HG03097 (cell line): ENCODE results near the gene ITIH5.
"Not testable (repeated sequence)": the region's sequence is repeated elsewhere in the genome, so short reads cannot be mapped to it uniquely, and the experiment has no call there.

Experiments used
- ATAC-seq: cut with Tn5 transposase; IDR thresholded peaks from one replicate; pipeline ENCODE4 v1.9.1; 2021; ENCODE audit not compliant: unreplicated experiment, low FRiP score

The ITIH5 gene

GRCh38 chr10:7689591-7689990 lies 22.8 kb upstream of the ITIH5 start:
- no peak for ATAC-seq

DNA sequence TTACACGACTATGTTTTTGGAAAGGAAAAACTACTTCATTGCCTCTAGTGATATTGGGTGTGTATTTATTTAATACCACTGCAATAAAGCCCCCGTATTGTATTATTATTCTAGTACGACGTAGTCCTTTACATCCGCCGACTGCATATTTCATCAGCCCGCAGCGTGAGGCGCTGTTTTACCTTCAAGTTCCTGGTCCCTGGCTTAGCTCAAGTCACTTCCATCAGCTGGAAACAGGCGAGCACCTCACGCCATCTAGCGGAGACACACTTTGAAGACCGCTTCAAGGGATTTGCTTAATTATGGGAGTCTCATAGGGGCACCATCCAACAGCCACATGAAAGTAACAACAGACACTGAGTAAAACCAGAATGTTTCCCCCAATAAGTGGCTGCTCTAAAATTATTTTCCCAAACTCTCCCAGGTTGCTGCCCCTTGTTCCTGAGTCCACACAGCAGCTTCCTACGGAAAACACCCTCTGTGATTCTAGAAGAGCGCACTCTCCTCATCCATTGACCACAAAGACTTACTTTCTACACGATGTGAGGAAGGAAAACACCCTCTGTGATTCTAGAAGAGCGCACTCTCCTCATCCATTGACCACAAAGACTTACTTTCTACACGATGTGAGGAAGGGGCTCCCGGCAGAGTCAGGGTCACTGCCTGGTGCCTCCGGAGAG lies 20.6 kb upstream of the ITIH5 start:
- peak; percentile 88 for ATAC-seq

- ATAC-seq: no peak
Observed at GRCh38 chr10:7686351-7687171, 19.8 kb upstream of the ITIH5 start.

DNA sequence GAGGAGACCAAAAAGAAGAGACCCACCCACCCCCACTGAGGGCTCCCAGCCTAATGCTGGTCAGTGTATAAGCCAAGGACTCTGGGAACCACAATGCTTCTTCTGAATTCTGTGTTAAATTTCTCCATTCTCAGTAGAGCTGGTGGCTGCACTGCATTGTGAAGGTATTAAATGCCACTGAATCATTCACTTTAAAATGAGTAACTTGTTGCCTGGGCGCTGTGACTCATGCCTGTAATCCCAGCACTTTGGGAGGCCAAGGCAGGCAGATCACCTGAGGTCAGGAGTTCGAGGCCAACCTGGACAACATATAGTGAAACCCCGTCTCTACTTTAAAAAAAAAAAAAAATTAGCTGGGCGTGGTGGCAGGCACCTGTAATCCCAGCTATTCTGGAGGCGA lies 13.3 kb upstream of the ITIH5 start:
- ATAC-seq: not testable (repeated sequence)

GRCh38 chr10:7679256-7679655 lies 12.5 kb upstream of the ITIH5 start:
- ATAC-seq: no peak

DNA sequence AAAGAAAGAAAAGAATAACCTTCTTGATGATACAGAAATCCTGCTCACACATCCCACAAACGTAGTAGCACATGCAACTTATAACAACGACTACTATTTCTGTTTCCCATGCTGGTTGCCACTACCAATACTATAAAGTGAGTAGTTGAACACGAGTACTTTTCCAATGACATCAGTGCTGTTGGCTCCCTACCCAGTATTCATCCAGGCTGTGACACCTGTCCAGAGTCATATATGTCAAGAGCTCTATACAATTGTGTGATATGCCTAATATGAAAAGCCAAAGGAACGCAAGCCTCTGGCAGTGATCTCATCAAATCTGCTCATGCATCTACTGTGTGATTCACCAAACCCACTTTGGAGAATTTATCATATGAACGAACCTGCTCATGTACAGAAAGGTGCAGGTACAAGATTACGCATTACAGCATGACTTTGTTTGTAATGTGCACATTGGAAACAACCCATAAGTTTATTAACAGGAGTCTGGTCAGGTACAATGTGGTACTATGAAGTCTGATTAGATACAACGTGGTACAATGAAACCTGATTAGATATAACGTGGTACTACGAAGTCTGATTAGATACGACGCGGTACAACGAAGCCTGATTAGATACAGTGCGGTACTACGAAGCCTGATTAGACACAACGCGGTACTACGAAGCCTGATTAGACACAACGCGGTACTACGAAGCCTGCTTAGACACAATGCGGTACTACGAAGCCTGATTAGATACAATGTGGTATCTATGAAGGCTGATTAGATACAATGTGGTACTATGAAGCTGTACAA lies 5.8 kb upstream of the ITIH5 start:
- no peak for ATAC-seq

DNA sequence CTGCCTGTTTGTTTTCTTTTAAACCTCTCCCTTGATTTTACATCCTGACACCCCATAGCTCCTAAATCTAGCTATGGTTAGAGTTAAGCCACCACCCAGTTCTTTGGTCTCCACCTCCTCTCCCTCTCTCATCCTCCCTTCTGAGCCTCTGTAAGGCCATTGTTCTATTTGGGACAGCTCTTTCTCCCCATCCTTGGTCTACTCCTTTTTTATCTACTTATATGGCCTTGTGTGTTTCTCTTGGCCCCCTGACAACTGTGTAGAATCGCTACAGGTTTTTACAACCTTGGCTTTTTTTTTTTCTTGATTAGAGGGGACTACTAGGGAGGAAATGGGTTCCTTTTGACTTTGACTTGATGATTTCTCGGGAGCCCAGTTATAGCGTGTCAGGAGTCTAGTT lies 3.4 kb upstream of the ITIH5 start:
- no peak for ATAC-seq

DNA sequence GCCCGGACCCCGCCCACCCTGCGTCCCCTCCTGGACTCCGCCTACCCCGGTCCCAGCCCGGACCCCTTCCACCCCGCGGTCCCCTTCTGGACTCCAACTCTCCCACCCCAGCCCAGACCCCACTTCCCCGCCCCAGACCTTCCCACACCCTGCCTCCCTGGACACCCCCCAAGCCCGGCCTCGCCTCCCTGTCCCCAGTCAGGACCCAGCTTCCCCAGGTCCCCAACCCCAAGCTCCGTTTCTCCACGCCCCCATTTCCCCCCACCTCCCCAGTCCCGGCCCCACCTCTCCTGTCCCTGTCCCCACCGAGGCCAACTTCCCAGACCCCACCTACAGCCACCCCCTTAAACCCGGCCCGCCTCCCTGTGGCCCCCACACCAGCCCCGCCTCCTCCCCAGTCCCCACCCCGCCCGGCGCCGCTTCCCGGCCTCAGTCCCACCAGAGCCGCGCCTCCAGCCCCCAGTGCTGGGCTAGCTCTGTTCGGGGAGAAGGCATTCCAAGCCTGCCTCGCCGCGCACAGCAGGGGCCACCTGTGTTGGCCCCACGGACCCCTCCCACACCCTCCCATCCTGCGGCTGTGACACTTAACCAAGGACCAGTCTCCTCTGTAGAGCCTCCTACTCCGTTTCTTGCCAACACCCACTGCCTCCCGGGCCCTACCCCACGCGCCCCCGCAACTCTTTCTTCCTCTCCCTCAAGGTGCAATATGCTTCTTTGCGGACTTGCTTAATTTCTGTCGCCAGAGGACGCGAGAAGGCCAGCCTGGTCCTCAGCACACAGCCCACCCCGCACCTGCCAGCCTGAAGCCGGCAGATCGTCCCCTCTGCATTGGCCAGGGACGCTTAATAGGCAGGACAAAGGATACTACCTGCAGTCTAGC lies 736 bp upstream of the ITIH5 start:
- ATAC-seq: no peak

DNA sequence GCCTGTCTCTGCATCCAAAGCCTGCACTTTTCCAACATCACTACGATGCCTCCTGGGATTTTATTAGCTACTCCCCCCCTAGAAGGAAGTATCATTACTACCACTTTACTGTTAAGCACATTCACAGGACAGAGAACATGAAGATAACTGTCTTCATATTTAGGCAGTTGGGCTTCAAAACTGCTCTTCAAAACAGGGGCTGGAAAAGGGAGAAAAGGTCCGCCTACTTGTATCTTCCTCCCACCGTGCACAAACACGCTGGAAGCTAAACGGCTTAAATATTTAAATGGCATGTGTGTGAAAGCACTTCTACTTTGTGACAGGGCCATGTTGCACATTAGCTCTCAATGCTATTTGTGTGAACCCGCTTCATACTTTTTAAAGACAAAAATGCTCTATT lies 999 bp downstream of the ITIH5 start:
- no peak for ATAC-seq

- ATAC-seq: no peak
Observed at GRCh38 chr10:7664707-7665106, 2.1 kb downstream of the ITIH5 start.

DNA sequence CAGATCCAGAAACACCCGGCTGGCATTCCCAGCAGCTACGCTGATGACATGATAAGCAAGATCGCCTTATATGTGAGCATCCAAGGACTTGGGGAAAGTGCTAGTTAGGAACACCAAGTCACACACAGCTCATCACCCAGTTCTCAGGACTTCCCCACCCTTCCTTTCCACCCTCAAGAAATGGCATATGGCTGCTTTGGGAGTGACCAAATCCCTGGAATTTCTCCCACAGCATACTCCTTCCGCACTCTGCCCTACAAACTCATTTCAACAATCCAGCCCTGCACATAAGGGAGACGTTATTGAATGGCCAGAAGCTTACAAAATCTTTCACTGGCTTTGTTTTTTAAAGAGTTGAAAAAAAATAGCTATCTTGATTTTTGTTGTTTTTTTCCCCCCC lies 4.2 kb downstream of the ITIH5 start:
- no peak for ATAC-seq

- ATAC-seq: no peak
Observed at GRCh38 chr10:7659560-7659959, 7.2 kb downstream of the ITIH5 start.

GRCh38 chr10:7657552-7657951 lies 9.2 kb downstream of the ITIH5 start:
- ATAC-seq: no peak

DNA sequence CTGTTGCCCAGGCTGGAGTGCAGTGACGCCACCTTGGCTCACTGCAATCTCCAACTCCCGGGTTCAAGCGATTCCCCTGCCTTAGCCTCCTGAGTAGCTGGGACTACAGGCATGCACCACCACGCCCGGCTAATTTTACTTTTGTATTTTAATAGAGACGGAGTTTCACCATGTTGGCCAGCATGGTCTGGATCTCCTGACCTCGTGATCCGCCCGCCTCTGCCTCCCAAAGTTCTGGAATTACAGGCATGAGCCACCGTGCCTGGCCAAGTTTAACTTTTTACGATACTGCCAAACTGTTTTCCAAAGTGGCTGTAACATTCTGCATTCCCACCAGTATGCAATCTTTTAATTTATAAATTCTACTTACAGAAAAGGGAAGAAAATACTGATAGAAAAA lies 9.7 kb downstream of the ITIH5 start:
- ATAC-seq: not testable (repeated sequence)

DNA sequence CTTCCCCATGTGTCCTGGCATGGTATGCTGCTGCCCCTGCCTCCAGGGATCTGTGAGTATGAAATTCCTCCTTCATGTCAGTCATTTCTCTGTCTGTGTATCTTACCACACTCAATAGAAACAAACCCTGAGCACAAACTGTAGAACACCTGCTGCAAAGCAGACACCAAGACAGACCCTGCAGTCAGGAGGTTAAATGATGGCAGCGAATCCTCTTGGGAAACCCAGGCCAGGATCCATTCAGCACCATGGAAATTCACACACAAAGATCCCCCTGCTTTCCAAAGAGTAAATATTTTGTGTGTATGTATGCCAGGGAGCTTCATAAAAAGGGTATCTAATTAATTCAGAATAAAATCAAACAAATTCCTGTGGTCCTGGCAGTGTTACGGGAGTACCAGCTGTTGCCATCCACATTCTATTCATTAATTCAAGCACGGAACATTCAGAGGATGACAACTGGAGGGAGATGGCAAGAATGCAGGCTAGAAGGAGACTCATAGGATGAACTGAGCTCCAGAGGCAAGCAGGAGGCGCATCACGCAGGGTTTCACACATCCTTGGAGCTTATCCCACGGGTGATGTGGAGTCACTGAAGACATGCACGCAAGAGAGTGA lies 14.8 kb downstream of the ITIH5 start:
- ATAC-seq: no peak

DNA sequence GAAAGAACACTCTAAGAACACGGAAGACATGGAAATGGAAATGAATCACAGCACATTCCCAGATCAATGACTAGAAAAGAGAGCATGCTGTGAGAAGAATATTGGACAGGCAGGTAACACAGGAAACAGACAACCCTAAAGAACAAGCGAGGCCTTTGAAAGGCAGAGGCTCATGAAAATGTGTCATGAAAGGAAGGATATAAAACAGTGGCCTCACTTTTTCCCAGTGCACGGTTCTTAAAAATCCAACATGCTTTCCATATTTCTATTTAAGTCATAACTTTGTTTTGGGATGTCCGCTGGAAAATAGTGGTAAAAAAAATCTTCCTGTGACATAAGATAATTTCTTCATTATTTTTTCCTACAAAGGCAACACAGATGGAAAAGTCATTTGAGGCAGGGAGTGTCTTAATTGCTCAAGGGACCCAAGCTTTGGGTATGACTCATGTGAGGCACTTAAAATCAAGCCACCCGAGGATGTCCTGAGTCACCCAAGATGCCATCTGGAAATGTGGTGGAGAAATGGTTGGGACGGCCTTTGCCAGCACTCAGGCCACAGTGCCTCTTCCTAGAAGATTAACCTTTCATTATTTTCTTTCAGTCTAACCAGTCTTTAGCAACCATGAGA lies 17.0 kb downstream of the ITIH5 start:
- no peak for ATAC-seq

DNA sequence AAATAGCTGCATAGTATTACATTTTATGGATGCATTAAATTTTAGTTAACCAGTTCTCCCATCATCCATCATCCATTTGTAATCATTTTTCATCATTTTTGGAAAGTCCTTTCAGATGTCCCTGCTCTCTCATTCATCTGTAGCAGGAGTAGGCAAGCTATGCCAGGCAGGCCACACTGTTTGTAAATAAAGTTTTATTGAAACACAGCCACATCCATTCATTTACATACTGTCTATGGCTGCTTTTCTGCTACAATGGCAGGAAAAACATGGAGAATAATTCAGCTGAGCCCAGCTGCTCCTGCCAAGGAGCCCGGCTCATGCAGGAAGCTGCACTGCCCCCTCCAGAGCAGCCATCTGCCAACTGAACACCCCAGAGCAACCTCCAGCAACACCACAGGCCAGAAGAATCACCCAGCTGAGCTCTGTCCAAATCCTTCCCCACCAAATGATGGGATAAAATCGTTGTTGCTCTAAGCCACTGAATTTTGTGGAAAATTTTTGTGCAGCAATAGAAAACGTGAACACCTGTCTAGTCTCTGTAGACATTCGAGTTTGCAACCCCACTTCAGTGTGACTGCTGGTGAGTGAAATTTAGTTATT lies 19.6 kb downstream of the ITIH5 start:
- ATAC-seq: no peak

GRCh38 chr10:7642491-7643011 lies 24.2 kb downstream of the ITIH5 start:
- ATAC-seq: no peak
